ENCODE measurements around the gene NDUFC1. TPM values are rescaled to one million over a fixed set of nuclear protein-coding genes. Genes with fewer than 3 reads are reported as not detected.

Gene NDUFC1
- total RNA-seq, 1 experiment from 2014 or later: 61.7 TPM

DNA sequence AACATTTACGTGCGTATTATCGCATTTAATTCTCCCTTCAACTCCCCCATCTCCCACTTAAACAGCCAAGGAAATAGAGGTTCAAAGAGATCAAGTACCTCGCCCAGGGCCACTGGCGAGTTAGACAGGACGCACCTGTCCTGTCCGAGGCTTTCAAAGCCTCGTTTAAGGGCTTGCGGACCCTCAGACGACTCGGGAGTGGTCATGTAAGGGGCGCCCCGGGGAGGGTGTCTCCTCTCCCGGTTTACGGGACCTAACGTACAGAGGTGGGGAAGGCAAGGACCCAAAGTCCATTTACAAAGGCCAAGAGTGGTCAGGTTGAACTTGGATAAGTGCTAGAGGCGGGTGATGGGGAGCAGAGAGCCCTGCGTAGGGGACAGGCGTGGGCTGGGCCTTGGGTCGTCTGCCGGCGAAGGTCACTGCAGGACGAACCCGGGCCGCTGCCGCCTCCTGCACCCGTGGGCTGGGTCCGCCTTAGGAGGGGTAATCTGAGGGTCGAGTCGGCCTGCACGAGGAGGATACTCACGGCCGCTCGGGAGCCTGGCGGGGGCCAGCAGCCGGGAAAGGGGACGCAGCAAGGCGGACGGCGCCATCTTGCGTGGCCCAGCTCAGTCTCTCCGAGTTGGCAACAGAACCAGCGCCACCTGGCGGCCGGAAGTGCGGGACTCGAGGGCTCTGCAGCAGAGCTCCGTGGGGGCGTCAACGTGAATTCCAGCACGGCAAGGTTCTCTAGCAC is 6.9 kb downstream of the NDUFC1 start (continued):
- TF ChIP-seq ZNF532 (CRISPR knock-in tag; IDR thresholded peaks at IDR 0.05; ENCODE audit: borderline replicate concordance) (no peak), ZNF232 (CRISPR knock-in tag; IDR thresholded peaks at IDR 0.05) (0 out of 2 replicates have a peak, but pooled peaks have one; percentile 25), FOXK1 (CRISPR knock-in tag; IDR thresholded peaks at IDR 0.05) (peak; percentile 69; the same call in 1 of the 2 replicates), NR1H2 (CRISPR knock-in tag; IDR thresholded peaks at IDR 0.05) (no peak), NR3C1 (CRISPR knock-in tag; conservative IDR thresholded peaks at IDR 0.05; ENCODE audit: low read depth) (no peak), CBFB (CRISPR knock-in tag; IDR thresholded peaks at IDR 0.05; ENCODE audit: low read depth) (no peak), ZNF416 (CRISPR knock-in tag; IDR thresholded peaks at IDR 0.05) (no peak), TEAD1 (CRISPR knock-in tag; IDR thresholded peaks at IDR 0.05) (peak; percentile 79; the same call in 1 of the 2 replicates), TEAD4 (CRISPR knock-in tag; IDR thresholded peaks at IDR 0.05) (no peak), ERG (CRISPR knock-in tag; IDR thresholded peaks at IDR 0.05) (0 out of 2 replicates have a peak, but pooled peaks have one; percentile 85), ZSCAN18 (CRISPR knock-in tag; IDR thresholded peaks at IDR 0.05) (no peak), ELF4 (CRISPR knock-in tag; IDR thresholded peaks at IDR 0.05; ENCODE audit: low read depth) (no peak), PRRX2 (CRISPR knock-in tag; IDR thresholded peaks at IDR 0.05) (0 out of 2 replicates have a peak, but pooled peaks have one; percentile 25), SP1 (CRISPR knock-in tag; conservative IDR thresholded peaks at IDR 0.05) (peak; percentile 75), HMGXB4 (CRISPR knock-in tag; IDR thresholded peaks at IDR 0.05) (peak; percentile 98), GRHL2 (CRISPR knock-in tag; IDR thresholded peaks at IDR 0.05; ENCODE audit: insufficient replicate concordance, severe bottlenecking) (no peak), ZBTB21 (CRISPR knock-in tag; IDR thresholded peaks at IDR 0.05; ENCODE audit: borderline replicate concordance) (no peak)
- TF ChIP-seq, protein P1, sequence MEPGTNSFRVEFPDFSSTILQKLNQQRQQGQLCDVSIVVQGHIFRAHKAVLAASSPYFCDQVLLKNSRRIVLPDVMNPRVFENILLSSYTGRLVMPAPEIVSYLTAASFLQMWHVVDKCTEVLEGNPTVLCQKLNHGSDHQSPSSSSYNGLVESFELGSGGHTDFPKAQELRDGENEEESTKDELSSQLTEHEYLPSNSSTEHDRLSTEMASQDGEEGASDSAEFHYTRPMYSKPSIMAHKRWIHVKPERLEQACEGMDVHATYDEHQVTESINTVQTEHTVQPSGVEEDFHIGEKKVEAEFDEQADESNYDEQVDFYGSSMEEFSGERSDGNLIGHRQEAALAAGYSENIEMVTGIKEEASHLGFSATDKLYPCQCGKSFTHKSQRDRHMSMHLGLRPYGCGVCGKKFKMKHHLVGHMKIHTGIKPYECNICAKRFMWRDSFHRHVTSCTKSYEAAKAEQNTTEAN (CRISPR knock-in tag; IDR thresholded peaks at IDR 0.05): 0 out of 2 replicates have a peak, but pooled peaks have one; percentile 43
- TF ChIP-seq, protein P2, sequence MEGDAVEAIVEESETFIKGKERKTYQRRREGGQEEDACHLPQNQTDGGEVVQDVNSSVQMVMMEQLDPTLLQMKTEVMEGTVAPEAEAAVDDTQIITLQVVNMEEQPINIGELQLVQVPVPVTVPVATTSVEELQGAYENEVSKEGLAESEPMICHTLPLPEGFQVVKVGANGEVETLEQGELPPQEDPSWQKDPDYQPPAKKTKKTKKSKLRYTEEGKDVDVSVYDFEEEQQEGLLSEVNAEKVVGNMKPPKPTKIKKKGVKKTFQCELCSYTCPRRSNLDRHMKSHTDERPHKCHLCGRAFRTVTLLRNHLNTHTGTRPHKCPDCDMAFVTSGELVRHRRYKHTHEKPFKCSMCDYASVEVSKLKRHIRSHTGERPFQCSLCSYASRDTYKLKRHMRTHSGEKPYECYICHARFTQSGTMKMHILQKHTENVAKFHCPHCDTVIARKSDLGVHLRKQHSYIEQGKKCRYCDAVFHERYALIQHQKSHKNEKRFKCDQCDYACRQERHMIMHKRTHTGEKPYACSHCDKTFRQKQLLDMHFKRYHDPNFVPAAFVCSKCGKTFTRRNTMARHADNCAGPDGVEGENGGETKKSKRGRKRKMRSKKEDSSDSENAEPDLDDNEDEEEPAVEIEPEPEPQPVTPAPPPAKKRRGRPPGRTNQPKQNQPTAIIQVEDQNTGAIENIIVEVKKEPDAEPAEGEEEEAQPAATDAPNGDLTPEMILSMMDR (IDR thresholded peaks at IDR 0.05): peak; percentile 82
- TF ChIP-seq, protein P3, sequence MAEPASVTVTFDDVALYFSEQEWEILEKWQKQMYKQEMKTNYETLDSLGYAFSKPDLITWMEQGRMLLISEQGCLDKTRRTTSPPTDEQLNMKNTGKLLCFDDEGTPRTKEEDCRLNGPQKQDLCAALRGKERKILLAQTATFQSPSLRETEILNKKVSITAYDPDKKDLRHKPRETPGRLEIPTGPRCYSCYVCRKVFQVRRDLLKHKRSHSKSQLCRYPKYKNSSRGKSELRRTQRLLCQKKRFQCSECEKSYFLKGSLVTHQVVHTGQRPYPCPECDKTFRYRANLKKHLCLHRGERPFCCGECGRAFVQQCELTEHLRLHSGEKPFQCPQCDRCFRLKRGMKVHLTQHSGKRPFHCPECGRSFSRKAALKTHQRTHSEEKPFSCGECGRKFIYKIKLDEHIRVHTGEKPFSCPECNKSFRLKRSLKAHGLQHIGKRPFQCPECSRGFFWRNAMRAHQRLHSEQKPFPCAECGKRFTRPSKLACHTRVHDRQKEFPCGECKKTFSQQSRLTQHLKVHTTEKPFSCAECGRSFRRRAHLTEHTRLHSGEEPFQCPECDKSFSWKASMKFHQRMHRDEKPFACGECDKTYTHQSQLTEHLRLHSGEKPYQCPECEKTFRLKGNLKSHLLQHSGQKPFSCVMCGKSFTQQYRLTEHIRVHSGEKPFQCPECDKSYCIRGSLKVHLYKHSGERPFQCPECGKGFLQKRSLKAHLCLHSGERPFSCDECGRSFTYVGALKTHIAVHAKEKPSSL (CRISPR knock-in tag; conservative IDR thresholded peaks at IDR 0.05): no peak
- TF ChIP-seq, protein P4, sequence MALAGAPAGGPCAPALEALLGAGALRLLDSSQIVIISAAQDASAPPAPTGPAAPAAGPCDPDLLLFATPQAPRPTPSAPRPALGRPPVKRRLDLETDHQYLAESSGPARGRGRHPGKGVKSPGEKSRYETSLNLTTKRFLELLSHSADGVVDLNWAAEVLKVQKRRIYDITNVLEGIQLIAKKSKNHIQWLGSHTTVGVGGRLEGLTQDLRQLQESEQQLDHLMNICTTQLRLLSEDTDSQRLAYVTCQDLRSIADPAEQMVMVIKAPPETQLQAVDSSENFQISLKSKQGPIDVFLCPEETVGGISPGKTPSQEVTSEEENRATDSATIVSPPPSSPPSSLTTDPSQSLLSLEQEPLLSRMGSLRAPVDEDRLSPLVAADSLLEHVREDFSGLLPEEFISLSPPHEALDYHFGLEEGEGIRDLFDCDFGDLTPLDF (CRISPR knock-in tag; IDR thresholded peaks at IDR 0.05): no peak

All from WTC11 (cell line).